ACHN (cell line): ENCODE data around the gene XRRA1.
A peak's percentile ranks its signal among the peaks of the same experiment; 100 is the strongest.
"Not testable (repeated sequence)": the region's sequence is repeated elsewhere in the genome, so short reads cannot be mapped to it uniquely, and the experiment has no call there.

Experiments used
- DNase-seq: peaks from one replicate; pipeline ENCODE4 v3.0.0-alpha.2; 2015
- in situ Hi-C: cut with HindIII; loops from 2 replicates; pipeline ENCODE4 v1.10.0; 2017; ENCODE audit warnings: low sequenced_read_pairs, low pct_ligation_motif_present, low pct_unique_long_range_greater_than_20kb

Gene XRRA1

GRCh38 chr11:74845978-74846517, 102.8 kb downstream of the XRRA1 start:
- in situ Hi-C loops: no loop called here
- DNase-seq: no peak

- in situ Hi-C loops: no loop called here
- no peak for DNase-seq
Measured at GRCh38 chr11:74844865-74845264, 104.0 kb downstream of the XRRA1 start.

GRCh38 chr11:74844072-74844471, 104.8 kb downstream of the XRRA1 start:
- in situ Hi-C loops: no loop called here
- no peak for DNase-seq

GRCh38 chr11:74842967-74843366, 105.9 kb downstream of the XRRA1 start:
- in situ Hi-C loops: no loop called here
- no peak for DNase-seq

- in situ Hi-C loops: no loop called here
- DNase-seq: no peak
Measured at GRCh38 chr11:74840486-74840885, 108.4 kb downstream of the XRRA1 start.

- in situ Hi-C loops: no loop called here
- DNase-seq: no peak
Measured at GRCh38 chr11:74839971-74840370, 108.9 kb downstream of the XRRA1 start.

- no peak for DNase-seq
- in situ Hi-C loops: no loop called here
Measured at GRCh38 chr11:74839446-74839845, 109.4 kb downstream of the XRRA1 start.

GRCh38 chr11:74838188-74838587, 110.7 kb downstream of the XRRA1 start:
- in situ Hi-C loops: no loop called here
- DNase-seq: no peak

GRCh38 chr11:74837191-74837590, 111.7 kb downstream of the XRRA1 start:
- in situ Hi-C loops: no loop called here
- DNase-seq: no peak

- in situ Hi-C loops: no loop called here
- no peak for DNase-seq
Measured at GRCh38 chr11:74826901-74827300, 122.0 kb downstream of the XRRA1 start.

- in situ Hi-C loops, DNase-seq: not testable (repeated sequence)
Measured at GRCh38 chr11:74825596-74825995, 123.3 kb downstream of the XRRA1 start.

- in situ Hi-C loops: no loop called here
- DNase-seq: no peak
Measured at GRCh38 chr11:74824285-74824982, 124.5 kb downstream of the XRRA1 start.

- in situ Hi-C loops: no loop called here
Measured at GRCh38 chr11:74822170-74822569, 126.7 kb downstream of the XRRA1 start.

GRCh38 chr11:74820763-74821162, 128.1 kb downstream of the XRRA1 start:
- DNase-seq: peak; percentile 41

More at GRCh38 chr11:74822170-74822569, 126.7 kb downstream of the XRRA1 start:
- DNase-seq: no peak

GRCh38 chr11:74819400-74819799, 129.5 kb downstream of the XRRA1 start:
- in situ Hi-C loops: no loop called here
- DNase-seq: no peak

More at GRCh38 chr11:74820763-74821162, 128.1 kb downstream of the XRRA1 start:
- in situ Hi-C loops: no loop called here

- DNase-seq: no peak
Measured at GRCh38 chr11:74818283-74818946, 130.5 kb downstream of the XRRA1 start.

GRCh38 chr11:74816664-74817063, 132.2 kb downstream of the XRRA1 start:
- in situ Hi-C loops: no loop called here
- DNase-seq: no peak

More at GRCh38 chr11:74818283-74818946, 130.5 kb downstream of the XRRA1 start:
- in situ Hi-C loops: no loop called here

GRCh38 chr11:74815966-74816365, 132.9 kb downstream of the XRRA1 start:
- DNase-seq: no peak
- in situ Hi-C loops: no loop called here

GRCh38 chr11:74809801-74810200, 139.1 kb downstream of the XRRA1 start:
- in situ Hi-C loops: no loop called here
- no peak for DNase-seq

GRCh38 chr11:74806267-74806666, 142.6 kb downstream of the XRRA1 start:
- DNase-seq: no peak
- in situ Hi-C loops: no loop called here
